ENCODE results near the gene P4HA2.

Gene P4HA2

GRCh38 chr5:132264546-132265335, 37.1 kb upstream of the P4HA2 start:
- DNase-seq, result no peak

- DNase-seq, result no peak
Observed at GRCh38 chr5:132263548-132264261, 36.1 kb upstream of the P4HA2 start.

GRCh38 chr5:132262882-132263547, 35.4 kb upstream of the P4HA2 start:
- DNase-seq, result no peak

GRCh38 chr5:132261881-132262845, 34.5 kb upstream of the P4HA2 start:
- no peak for DNase-seq

GRCh38 chr5:132260714-132261551, 33.3 kb upstream of the P4HA2 start:
- no peak for DNase-seq

- DNase-seq, result no peak
Observed at GRCh38 chr5:132260051-132260450, 32.4 kb upstream of the P4HA2 start.

- DNase-seq, result no peak
Observed at GRCh38 chr5:132259069-132259851, 31.6 kb upstream of the P4HA2 start.

- no peak for DNase-seq
Observed at GRCh38 chr5:132258102-132259068, 30.7 kb upstream of the P4HA2 start.

- DNase-seq, result no peak
Observed at GRCh38 chr5:132257131-132258101, 29.8 kb upstream of the P4HA2 start, which contains the start of gene PDLIM4. Gene PDLIM4, plus strand, starts transcription at chr5:132257696. Its CDS starts 39 bp downstream, at chr5:132257735.

GRCh38 chr5:132256783-132257130, 29.1 kb upstream of the P4HA2 start:
- DNase-seq, result no peak

- no peak for DNase-seq
Observed at GRCh38 chr5:132256086-132256782, 28.6 kb upstream of the P4HA2 start.

GRCh38 chr5:132254321-132254977, 26.8 kb upstream of the P4HA2 start:
- no peak for DNase-seq

- no peak for DNase-seq
Observed at GRCh38 chr5:132253452-132254320, 26.0 kb upstream of the P4HA2 start.

GRCh38 chr5:132253008-132253441, 25.4 kb upstream of the P4HA2 start:
- DNase-seq, result no peak

- no peak for DNase-seq
Observed at GRCh38 chr5:132251220-132251725, 23.6 kb upstream of the P4HA2 start.

GRCh38 chr5:132250547-132250946, 22.9 kb upstream of the P4HA2 start:
- DNase-seq, result no peak
